Vagina (tissue), 2 donors: ENCODE results near the gene ZBTB20.

ENCODE experiments used
- CTCF ChIP-seq, 3 experiments: fragments of 450-650 bp in 2 of 3; fragments of 200-600 bp in 1 of 3; sonication (generic) in 1 of 3; IDR thresholded peaks; one replicate each; pipeline ENCODE4 v1.5.1; 2017 to 2019; ENCODE audit warnings: antibody characterized with exemption in 3 of 3, mild to moderate bottlenecking in 2 of 3, moderate library complexity in 2 of 3
- POLR2A ChIP-seq, 2 donors: fragments of 450-650 bp; IDR thresholded peaks; one replicate each; pipeline ENCODE4 v1.6.1; 2017; ENCODE audit warnings: antibody characterized with exemption in 2 of 2, mild to moderate bottlenecking in 2 of 2, moderate library complexity in 2 of 2
- POLR2AphosphoS5 ChIP-seq, 2 donors: sonication (generic); formaldehyde crosslinking; IDR thresholded peaks; one replicate each; pipeline ENCODE4 v1.9.0; 2017; ENCODE audit warnings: antibody characterized with exemption in 2 of 2, mild to moderate bottlenecking in 2 of 2, low read depth in 1 of 2; ENCODE audit not compliant: insufficient read depth in 1 of 2

GRCh38 chr3:114939920-114940319, 207.2 kb downstream of the ZBTB20 start:
- TF ChIP-seq CTCF (IDR thresholded peaks at IDR 0.05) (no peak), POLR2AphosphoS5 (IDR thresholded peaks at IDR 0.05; ENCODE audit: insufficient read depth in 1 of 2, low read depth in 1 of 2) (no peak), POLR2A (IDR thresholded peaks at IDR 0.05) (no peak)
